ENCODE measurements around the gene TESPA1. TPM values are rescaled to one million over a fixed set of nuclear protein-coding genes. Genes with fewer than 3 reads are reported as not detected.
A peak's percentile ranks its signal among the peaks of the same experiment; 100 is the strongest.

TESPA1 gene
- total RNA-seq, 1 experiment from 2014 or later, result not detected

DNA sequence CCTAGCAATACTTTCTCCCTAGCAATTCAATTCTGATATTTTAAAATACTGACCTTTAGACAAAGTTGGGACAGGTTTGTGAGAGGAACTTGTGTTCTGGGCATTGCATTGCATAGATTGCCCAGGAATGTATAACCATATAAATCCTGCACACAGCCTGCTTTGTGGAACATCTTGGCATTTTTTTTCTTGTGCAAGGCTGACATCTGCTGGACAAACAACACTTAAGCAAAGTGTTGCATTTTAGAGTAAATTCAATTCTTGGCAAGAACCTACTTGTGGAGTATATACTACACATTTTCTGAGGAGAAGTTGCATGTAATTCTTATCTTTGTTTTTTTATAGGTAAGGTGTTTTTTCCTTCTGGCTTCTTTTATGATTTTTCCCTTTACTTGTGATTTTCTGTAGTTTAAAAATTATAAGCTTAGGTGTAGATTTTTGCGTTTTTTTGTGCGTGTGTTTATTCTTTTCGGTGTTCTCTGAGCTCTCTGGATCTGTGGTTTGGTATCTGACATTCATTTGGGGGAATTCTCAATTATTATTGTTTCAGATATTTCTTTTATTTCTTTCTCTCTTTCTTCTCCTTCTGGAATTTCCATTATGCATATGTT, 26.4 kb downstream of the TESPA1 start:
- BruUV-seq (replicated peaks), result no TSS peak
- H3K27ac Mint-ChIP-seq (ENCODE audit: unreplicated experiment), result no peak overlapping the region
- peaks cover 76% of the 10 kb centered on the region for H3K27me3 Mint-ChIP-seq (ENCODE audit: unreplicated experiment)
- CTCF ChIA-PET, result interaction anchor here (1.6 kb wide), 1 partner anchor 209 kb away, joined by 5 read pairs; no protein-coding TSS in a partner anchor
- H3K9me3 Mint-ChIP-seq (ENCODE audit: low read depth, unreplicated experiment), result no peaks in the 10 kb centered on the region
- no peaks in the 10 kb centered on the region for H3K4me1 Mint-ChIP-seq (ENCODE audit: low read depth, unreplicated experiment)
- peak; percentile 60 for DNase-seq
- peak; percentile 56 for TF ChIP-seq CTCF (IDR thresholded peaks at IDR 0.05; ENCODE audit: unreplicated experiment)
- H3K36me3 Mint-ChIP-seq (ENCODE audit: insufficient read depth, unreplicated experiment), result no peaks in the 10 kb centered on the region
- intact Hi-C loops (cut with micrococcal nuclease; ENCODE audit: unreplicated experiment), result loop anchor here (1.0 kb wide), 6 partner anchors 104 to 362 kb away; partner anchors contain the start of gene MUCL1
- no peak overlapping the region for H3K4me3 Mint-ChIP-seq (ENCODE audit: low read depth, unreplicated experiment)

DNA sequence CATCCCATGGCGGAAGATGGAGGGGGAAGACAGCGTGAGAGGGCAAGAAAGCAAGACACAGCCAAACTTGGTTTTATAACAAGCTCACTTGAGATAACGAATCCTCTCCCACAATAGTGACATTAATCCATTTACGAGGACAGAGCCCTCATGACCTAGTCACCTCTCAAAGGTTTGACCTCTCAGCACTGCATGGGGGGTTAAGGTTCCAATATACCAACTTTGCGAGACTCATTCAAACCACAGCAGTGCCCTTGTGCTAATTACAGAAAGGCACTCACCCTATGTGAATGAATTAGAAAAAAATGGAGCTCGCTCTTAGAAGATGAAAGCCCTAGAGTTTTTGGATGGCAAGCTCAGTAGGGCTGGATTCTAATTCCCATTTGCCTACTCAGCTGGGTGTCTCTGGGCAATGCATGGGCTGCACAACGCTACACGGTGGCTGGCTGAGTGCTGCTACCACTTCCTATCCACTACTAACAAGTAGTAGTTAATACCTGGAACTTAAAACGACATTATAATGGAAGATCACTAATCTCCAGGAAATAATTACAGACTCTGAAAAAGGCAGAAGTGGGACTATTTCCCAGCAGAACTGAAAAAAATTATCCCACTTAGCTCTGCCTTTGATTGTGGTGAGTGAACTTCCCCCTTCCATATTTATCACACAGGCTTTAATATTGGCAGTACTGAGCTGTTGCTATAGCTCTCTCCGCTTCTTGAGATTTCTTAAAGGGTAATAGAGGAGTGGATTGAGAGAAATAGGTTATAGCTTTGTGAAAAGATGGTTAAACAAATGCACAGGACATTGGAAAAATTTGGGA, 27.5 kb downstream of the TESPA1 start:
- no peak for TF ChIP-seq CTCF (IDR thresholded peaks at IDR 0.05; ENCODE audit: unreplicated experiment)
- Mint-ChIP-seq H3K4me3 (ENCODE audit: low read depth, unreplicated experiment) (no peak overlapping the region), H3K36me3 (ENCODE audit: insufficient read depth, unreplicated experiment) (no peaks in the 10 kb centered on the region), H3K27me3 (ENCODE audit: unreplicated experiment) (peaks cover 75% of the 10 kb centered on the region), H3K4me1 (ENCODE audit: low read depth, unreplicated experiment) (no peaks in the 10 kb centered on the region), H3K9me3 (ENCODE audit: low read depth, unreplicated experiment) (no peaks in the 10 kb centered on the region), H3K27ac (ENCODE audit: unreplicated experiment) (no peak overlapping the region)
- CTCF ChIA-PET, result interaction anchor here (0.6 to 1.2 kb wide), 5 partner anchors 102 to 207 kb away, joined by 3 to 6 read pairs (median 4); partner anchors contain the start of gene MUCL1
- no peak for DNase-seq
- intact Hi-C loops (cut with micrococcal nuclease; ENCODE audit: unreplicated experiment), result no loop called here
- no TSS peak for BruUV-seq (replicated peaks)

DNA sequence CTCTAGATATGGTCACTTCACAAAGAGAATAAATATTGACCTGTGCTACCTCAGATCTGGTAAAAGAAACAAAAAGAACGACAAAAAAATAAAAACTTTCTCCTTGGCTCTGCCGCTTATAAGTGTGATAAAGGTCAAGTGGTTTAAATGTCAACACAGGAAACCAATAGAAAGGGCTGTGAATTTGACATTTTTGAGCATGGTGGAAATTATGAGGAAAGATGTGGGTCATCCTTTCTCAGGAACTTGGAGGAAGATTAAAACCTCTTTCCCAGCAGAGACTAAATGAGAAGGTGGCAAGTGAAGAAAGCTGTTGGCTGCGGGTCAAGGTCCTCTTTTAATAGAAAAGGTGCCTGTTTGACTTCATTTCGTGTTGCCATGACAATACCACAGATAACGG, 28.2 kb downstream of the TESPA1 start:
- Mint-ChIP-seq H3K9me3 (ENCODE audit: low read depth, unreplicated experiment) (no peaks in the 10 kb centered on the region), H3K4me3 (ENCODE audit: low read depth, unreplicated experiment) (no peak overlapping the region), H3K27me3 (ENCODE audit: unreplicated experiment) (peaks cover 74% of the 10 kb centered on the region), H3K36me3 (ENCODE audit: insufficient read depth, unreplicated experiment) (no peaks in the 10 kb centered on the region), H3K27ac (ENCODE audit: unreplicated experiment) (no peak overlapping the region), H3K4me1 (ENCODE audit: low read depth, unreplicated experiment) (no peaks in the 10 kb centered on the region)
- TF ChIP-seq CTCF (IDR thresholded peaks at IDR 0.05; ENCODE audit: unreplicated experiment), result no peak
- no peak for DNase-seq
- intact Hi-C loops (cut with micrococcal nuclease; ENCODE audit: unreplicated experiment), result no loop called here
- CTCF ChIA-PET, result interaction anchor here (1.2 kb wide), 2 partner anchors 101 to 207 kb away, joined by 4 to 6 read pairs; no protein-coding TSS in a partner anchor
- no TSS peak for BruUV-seq (replicated peaks)

GRCh38 chr12:54954801-54955200, 29.8 kb downstream of the TESPA1 start:
- H3K9me3 Mint-ChIP-seq (ENCODE audit: low read depth, unreplicated experiment), result no peaks in the 10 kb centered on the region
- intact Hi-C loops (cut with micrococcal nuclease; ENCODE audit: unreplicated experiment), result no loop called here
- no peak overlapping the region for H3K4me3 Mint-ChIP-seq (ENCODE audit: low read depth, unreplicated experiment)
- H3K36me3 Mint-ChIP-seq (ENCODE audit: insufficient read depth, unreplicated experiment), result no peaks in the 10 kb centered on the region
- peaks cover 74% of the 10 kb centered on the region for H3K27me3 Mint-ChIP-seq (ENCODE audit: unreplicated experiment)
- no TSS peak for BruUV-seq (replicated peaks)
- CTCF ChIA-PET, result no interaction called here
- TF ChIP-seq CTCF (IDR thresholded peaks at IDR 0.05; ENCODE audit: unreplicated experiment), result no peak
- no peak overlapping the region for H3K27ac Mint-ChIP-seq (ENCODE audit: unreplicated experiment)
- no peak for DNase-seq
- H3K4me1 Mint-ChIP-seq (ENCODE audit: low read depth, unreplicated experiment), result no peaks in the 10 kb centered on the region
